ENCODE measurements around the gene VSIG10.

The VSIG10 gene

GRCh38 chr12:118016424-118017264, 87.2 kb downstream of the VSIG10 start, which contains the start of gene RFC5:
TSS of gene RFC5 (plus strand) at chr12:118016703. CDS start at chr12:118016828, 125 bp downstream.
- peak within 1 kb of the TSS; percentile 96 for H3K27ac Mint-ChIP-seq
- peaks cover 27% of the 10 kb centered on the region for H3K4me1 Mint-ChIP-seq (ENCODE audit: low read depth)
- no peaks in the 10 kb centered on the region for H3K27me3 Mint-ChIP-seq
- no peaks in the 10 kb centered on the region for H3K9me3 Mint-ChIP-seq
- peak; percentile 98 for DNase-seq
- H3K4me3 Mint-ChIP-seq: peak within 1 kb of the TSS; percentile 92
- H3K36me3 Mint-ChIP-seq (ENCODE audit: low read depth): peaks cover 50% of the 10 kb centered on the region

- Mint-ChIP-seq H3K9me3 (no peaks in the 10 kb centered on the region), H3K4me3 (peak overlapping the region; percentile 92), H3K27me3 (no peaks in the 10 kb centered on the region), H3K36me3 (ENCODE audit: low read depth) (peaks cover 43% of the 10 kb centered on the region), H3K27ac (peak overlapping the region; percentile 96), H3K4me1 (ENCODE audit: low read depth) (peaks cover 27% of the 10 kb centered on the region)
- no peak for DNase-seq
Measured at GRCh38 chr12:118015944-118016343, 87.9 kb downstream of the VSIG10 start.

GRCh38 chr12:118015306-118015705, 88.5 kb downstream of the VSIG10 start:
- Mint-ChIP-seq H3K27me3 (no peaks in the 10 kb centered on the region), H3K9me3 (no peaks in the 10 kb centered on the region), H3K4me3 (no peak overlapping the region)

More at GRCh38 chr12:118015306-118015705, 88.5 kb downstream of the VSIG10 start:
- Mint-ChIP-seq H3K4me1 (ENCODE audit: low read depth) (peaks cover 27% of the 10 kb centered on the region), H3K36me3 (ENCODE audit: low read depth) (peaks cover 36% of the 10 kb centered on the region), H3K27ac (no peak overlapping the region)
- no peak for DNase-seq
